HEK293 (cell line): ENCODE results near the gene BORCS6.

Experiments
- GLI4 ChIP-seq: fragments of 450-650 bp; formaldehyde crosslinking; IDR thresholded peaks from 2 replicates; pipeline ENCODE4 v1.5.1; 2016; ENCODE audit warnings: missing biosample characterization, missing genetic modification characterization
- IKZF3 ChIP-seq: fragments of 450-650 bp; IDR thresholded peaks from 2 replicates; pipeline ENCODE4 v1.5.0; 2018; ENCODE audit warnings: missing biosample characterization, mild to moderate bottlenecking, missing genetic modification characterization, moderate library complexity
- KLF7 ChIP-seq: fragments of 450-650 bp; formaldehyde crosslinking; IDR thresholded peaks from 2 replicates; pipeline ENCODE4 v1.5.1; 2016; ENCODE audit warnings: missing biosample characterization, missing genetic modification characterization, borderline replicate concordance
- PRDM4 ChIP-seq: fragments of 450-650 bp; formaldehyde crosslinking; IDR thresholded peaks from 2 replicates; pipeline ENCODE4 v1.5.1; 2017; ENCODE audit warnings: missing biosample characterization, missing genetic modification characterization
- SP7 ChIP-seq: fragments of 450-650 bp; formaldehyde crosslinking; IDR thresholded peaks from 2 replicates; pipeline ENCODE4 v1.5.1; 2016; ENCODE audit warnings: missing biosample characterization, missing genetic modification characterization
- YY1 ChIP-seq: fragments of 450-650 bp; formaldehyde crosslinking; IDR thresholded peaks from 2 replicates; pipeline ENCODE4 v1.5.1; 2018; ENCODE audit warnings: missing biosample characterization, missing genetic modification characterization
- ZBTB11 ChIP-seq: fragments of 450-650 bp; formaldehyde crosslinking; conservative IDR thresholded peaks from 2 replicates; pipeline ENCODE4 v1.5.1; 2016; ENCODE audit warnings: low read depth, missing biosample characterization, missing genetic modification characterization
- ZEB2 ChIP-seq: fragments of 450-650 bp; formaldehyde crosslinking; IDR thresholded peaks from 2 replicates; pipeline ENCODE4 v1.5.1; 2016; ENCODE audit warnings: missing biosample characterization, missing genetic modification characterization
- ZFP3 ChIP-seq: fragments of 450-650 bp; formaldehyde crosslinking; IDR thresholded peaks from 2 replicates; pipeline ENCODE4 v1.5.1; 2016; ENCODE audit warnings: low read depth, missing biosample characterization, missing genetic modification characterization
- ZFP41 ChIP-seq: fragments of 450-650 bp; formaldehyde crosslinking; IDR thresholded peaks from 2 replicates; pipeline ENCODE4 v1.5.1; 2016; ENCODE audit warnings: missing biosample characterization, missing genetic modification characterization, borderline replicate concordance
- ZNF114 ChIP-seq: fragments of 450-650 bp; formaldehyde crosslinking; IDR thresholded peaks from 2 replicates; pipeline ENCODE4 v1.5.0; 2017; ENCODE audit warnings: missing biosample characterization, missing genetic modification characterization
- ZNF121 ChIP-seq: fragments of 450-650 bp; formaldehyde crosslinking; IDR thresholded peaks from 2 replicates; pipeline ENCODE4 v1.5.1; 2016; ENCODE audit warnings: missing biosample characterization, missing genetic modification characterization
- ZNF155 ChIP-seq: fragments of 450-650 bp; formaldehyde crosslinking; IDR thresholded peaks from 2 replicates; pipeline ENCODE4 v1.5.1; 2016; ENCODE audit warnings: missing biosample characterization, missing genetic modification characterization
- ZNF2 ChIP-seq: fragments of 450-650 bp; formaldehyde crosslinking; IDR thresholded peaks from 2 replicates; pipeline ENCODE4 v1.5.1; 2016; ENCODE audit warnings: missing biosample characterization, missing genetic modification characterization
- ZNF23 ChIP-seq: fragments of 450-650 bp; formaldehyde crosslinking; IDR thresholded peaks from 2 replicates; pipeline ENCODE4 v1.5.1; 2016; ENCODE audit warnings: missing biosample characterization, missing genetic modification characterization, borderline replicate concordance
- ZNF248 ChIP-seq: fragments of 450-650 bp; formaldehyde crosslinking; IDR thresholded peaks from 2 replicates; pipeline ENCODE4 v1.5.1; 2017; ENCODE audit warnings: missing biosample characterization, missing genetic modification characterization
- ZNF341 ChIP-seq: fragments of 450-650 bp; formaldehyde crosslinking; IDR thresholded peaks from 2 replicates; pipeline ENCODE4; 2016; ENCODE audit warnings: low read depth, missing biosample characterization, missing genetic modification characterization
- ZNF394 ChIP-seq: fragments of 450-650 bp; formaldehyde crosslinking; IDR thresholded peaks from 2 replicates; pipeline ENCODE4 v1.5.1; 2016; ENCODE audit warnings: missing biosample characterization, missing genetic modification characterization, mild to moderate bottlenecking, moderate library complexity, borderline replicate concordance
- ZNF48 ChIP-seq: fragments of 450-650 bp; formaldehyde crosslinking; IDR thresholded peaks from 2 replicates; pipeline ENCODE4 v1.5.1; 2016; ENCODE audit warnings: missing biosample characterization, missing genetic modification characterization
- ZNF513 ChIP-seq: fragments of 450-650 bp; IDR thresholded peaks from 2 replicates; pipeline ENCODE4 v1.5.1; 2018; ENCODE audit warnings: missing biosample characterization, missing genetic modification characterization
- ZNF560 ChIP-seq: fragments of 450-650 bp; formaldehyde crosslinking; IDR thresholded peaks from 2 replicates; pipeline ENCODE4 v1.5.1; 2017; ENCODE audit warnings: missing biosample characterization, missing genetic modification characterization, borderline replicate concordance
- ZNF596 ChIP-seq: fragments of 450-650 bp; IDR thresholded peaks from 2 replicates; pipeline ENCODE4 v1.5.0; 2018; ENCODE audit warnings: missing biosample characterization, mild to moderate bottlenecking, missing genetic modification characterization, moderate library complexity
- ZNF610 ChIP-seq: fragments of 450-650 bp; formaldehyde crosslinking; IDR thresholded peaks from 2 replicates; pipeline ENCODE4 v1.5.1; 2016; ENCODE audit warnings: missing biosample characterization, missing genetic modification characterization, borderline replicate concordance
- ZNF658 ChIP-seq: fragments of 450-650 bp; formaldehyde crosslinking; IDR thresholded peaks from 2 replicates; pipeline ENCODE4; 2016; ENCODE audit warnings: missing biosample characterization, missing genetic modification characterization
- ZNF664 ChIP-seq: fragments of 450-650 bp; formaldehyde crosslinking; IDR thresholded peaks from 2 replicates; pipeline ENCODE4 v1.5.1; 2016; ENCODE audit warnings: missing biosample characterization, missing genetic modification characterization
- ZNF707 ChIP-seq: fragments of 450-650 bp; formaldehyde crosslinking; IDR thresholded peaks from 2 replicates; pipeline ENCODE4 v1.5.1; 2016; ENCODE audit warnings: missing biosample characterization, missing genetic modification characterization
- ZNF776 ChIP-seq: fragments of 450-650 bp; formaldehyde crosslinking; IDR thresholded peaks from 2 replicates; pipeline ENCODE4 v1.5.0; 2017; ENCODE audit warnings: missing biosample characterization, missing genetic modification characterization, borderline replicate concordance
- ZNF792 ChIP-seq: fragments of 450-650 bp; formaldehyde crosslinking; IDR thresholded peaks from 2 replicates; pipeline ENCODE4 v1.5.1; 2016; ENCODE audit warnings: missing biosample characterization, missing genetic modification characterization
- ZSCAN18 ChIP-seq: fragments of 450-650 bp; formaldehyde crosslinking; IDR thresholded peaks from 2 replicates; pipeline ENCODE4 v1.5.1; 2016; ENCODE audit warnings: missing biosample characterization, missing genetic modification characterization
- ZSCAN4 ChIP-seq: fragments of 450-650 bp; formaldehyde crosslinking; IDR thresholded peaks from 2 replicates; pipeline ENCODE4 v1.5.1; 2017; ENCODE audit warnings: missing biosample characterization, missing genetic modification characterization

The BORCS6 gene

GRCh38 chr17:8189711-8190477 lies at the start of gene BORCS6 (continued):
- TF ChIP-seq ZBTB11 (tag by site-specific recombination) (peak; percentile 82), ZNF560 (tag by site-specific recombination) (no peak), ZNF2 (tag by site-specific recombination) (peak; percentile 56; the same call in 1 of the 2 replicates), ZNF596 (tag by site-specific recombination) (0 out of 2 replicates have a peak, but pooled peaks have one; percentile 46), ZNF48 (tag by site-specific recombination) (no peak), ZNF394 (tag by site-specific recombination) (peak; percentile 51; the same call in 1 of the 2 replicates), IKZF3 (tag by site-specific recombination) (peak; percentile 83), ZSCAN18 (tag by site-specific recombination) (no peak), YY1 (peak; percentile 59; the same call in 1 of the 2 replicates), GLI4 (tag by site-specific recombination) (no peak), PRDM4 (tag by site-specific recombination) (no peak), ZNF513 (tag by site-specific recombination) (no peak), ZNF155 (tag by site-specific recombination) (no peak), ZNF707 (no peak), ZFP3 (tag by site-specific recombination) (no peak), ZFP41 (tag by site-specific recombination) (no peak), ZNF792 (tag by site-specific recombination) (0 out of 2 replicates have a peak, but pooled peaks have one; percentile 10), ZNF776 (no peak), ZNF341 (tag by site-specific recombination) (peak; percentile 88), ZNF121 (tag by site-specific recombination) (no peak), SP7 (tag by site-specific recombination) (no peak), ZNF248 (tag by site-specific recombination) (no peak), KLF7 (tag by site-specific recombination) (no peak; the same call in 1 of the 2 replicates), ZNF658 (tag by site-specific recombination) (no peak), ZNF610 (tag by site-specific recombination) (no peak), ZNF23 (no peak), ZEB2 (tag by site-specific recombination) (peak; percentile 92), ZNF664 (no peak), ZNF114 (no peak), ZSCAN4 (no peak)
